Measurements from ENCODE around the gene SLC16A3. TPM values are rescaled to one million over a fixed set of nuclear protein-coding genes. Genes with fewer than 3 reads are reported as not detected.
A peak's percentile ranks its signal among the peaks of the same experiment; 100 is the strongest.

SLC16A3 gene
- total and polyA plus RNA-seq, 2 donors (not counting 3 experiments of a cell fraction or from before 2014, with no cell fraction given), result 95.9 to 171 TPM

DNA sequence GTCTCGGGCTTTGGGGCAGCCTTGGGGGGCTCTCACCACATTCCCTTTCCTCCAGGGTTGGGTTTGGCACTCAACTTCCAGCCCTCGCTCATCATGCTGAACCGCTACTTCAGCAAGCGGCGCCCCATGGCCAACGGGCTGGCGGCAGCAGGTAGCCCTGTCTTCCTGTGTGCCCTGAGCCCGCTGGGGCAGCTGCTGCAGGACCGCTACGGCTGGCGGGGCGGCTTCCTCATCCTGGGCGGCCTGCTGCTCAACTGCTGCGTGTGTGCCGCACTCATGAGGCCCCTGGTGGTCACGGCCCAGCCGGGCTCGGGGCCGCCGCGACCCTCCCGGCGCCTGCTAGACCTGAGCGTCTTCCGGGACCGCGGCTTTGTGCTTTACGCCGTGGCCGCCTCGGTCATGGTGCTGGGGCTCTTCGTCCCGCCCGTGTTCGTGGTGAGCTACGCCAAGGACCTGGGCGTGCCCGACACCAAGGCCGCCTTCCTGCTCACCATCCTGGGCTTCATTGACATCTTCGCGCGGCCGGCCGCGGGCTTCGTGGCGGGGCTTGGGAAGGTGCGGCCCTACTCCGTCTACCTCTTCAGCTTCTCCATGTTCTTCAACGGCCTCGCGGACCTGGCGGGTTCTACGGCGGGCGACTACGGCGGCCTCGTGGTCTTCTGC, 8.4 kb downstream of the SLC16A3 start:
- no peaks in the 10 kb centered on the region for H4K20me1 ChIP-seq (replicated peaks; ENCODE audit: control insufficient read depth, extremely low read depth, insufficient read depth, low read length)
- CTCF ChIA-PET, result interaction anchor here (1.1 to 8.8 kb wide), 6 partner anchors 8 to 206 kb away, joined by 4 to 104 read pairs (median 6); partner anchors contain the start of genes RAC3 and SLC16A3

More for the DNA sequence above, 8.4 kb downstream of the SLC16A3 start:
- dilution Hi-C loops (cut with MboI; ENCODE audit: extremely low pct_ligation_motif_present, low sequenced_read_pairs) (no loop called here), intact Hi-C loops (cut with micrococcal nuclease) (loop anchor here (2.0 to 10.0 kb wide), 2 partner anchors 84 to 202 kb away; partner anchors contain the start of genes DCXR and RAC3)
- Histone ChIP-seq H3K36me3 (ENCODE audit: control insufficient read depth in 2 of 2, extremely low read depth in 1 of 2, insufficient read depth in 2 of 2, low read length in 2 of 2) (peaks cover 0 to 24% of the 10 kb centered on the region in 2 experiments), H3K4me2 (ENCODE audit: insufficient read depth, low read length) (no peak overlapping the region), H3K27ac (ENCODE audit: insufficient read depth, low read depth, low read length) (no peak overlapping the region), H3K4me3 (replicated peaks in 1 of 3; ENCODE audit: insufficient read depth in 1 of 3, low read depth in 1 of 3, low read length in 3 of 3) (no peak overlapping the region), H3K27me3 (ENCODE audit: control insufficient read depth in 2 of 2, insufficient read depth in 2 of 2, low read length in 2 of 2) (no peaks in the 10 kb centered on the region), H3K79me2 (ENCODE audit: control insufficient read depth, insufficient read depth, low read length) (peaks cover 51% of the 10 kb centered on the region), H3K9me1 (replicated peaks; ENCODE audit: control insufficient read depth, extremely low read depth, insufficient read depth, low read length) (no peaks in the 10 kb centered on the region), H3K9ac (replicated peaks; ENCODE audit: extremely low read depth, insufficient read depth, low read length) (no peak overlapping the region), H2AFZ (ENCODE audit: low read depth, low read length) (no peak overlapping the region), H3K9me3 (replicated peaks; ENCODE audit: control insufficient read depth, insufficient read depth, low read length) (no peaks in the 10 kb centered on the region), H3K4me1 (ENCODE audit: control insufficient read depth, extremely low read depth, insufficient read depth, low read length) (peaks cover 23% of the 10 kb centered on the region)
- TF ChIP-seq JUN (IDR thresholded peaks at IDR 0.05; ENCODE audit: borderline replicate concordance, insufficient read depth, insufficient read length, low read depth), result no peak
- TF ChIP-seq POLR2AphosphoS5 (IDR thresholded peaks at IDR 0.05; ENCODE audit: insufficient read depth, low read depth, low read length), result no peak
- TF ChIP-seq, protein P1, sequence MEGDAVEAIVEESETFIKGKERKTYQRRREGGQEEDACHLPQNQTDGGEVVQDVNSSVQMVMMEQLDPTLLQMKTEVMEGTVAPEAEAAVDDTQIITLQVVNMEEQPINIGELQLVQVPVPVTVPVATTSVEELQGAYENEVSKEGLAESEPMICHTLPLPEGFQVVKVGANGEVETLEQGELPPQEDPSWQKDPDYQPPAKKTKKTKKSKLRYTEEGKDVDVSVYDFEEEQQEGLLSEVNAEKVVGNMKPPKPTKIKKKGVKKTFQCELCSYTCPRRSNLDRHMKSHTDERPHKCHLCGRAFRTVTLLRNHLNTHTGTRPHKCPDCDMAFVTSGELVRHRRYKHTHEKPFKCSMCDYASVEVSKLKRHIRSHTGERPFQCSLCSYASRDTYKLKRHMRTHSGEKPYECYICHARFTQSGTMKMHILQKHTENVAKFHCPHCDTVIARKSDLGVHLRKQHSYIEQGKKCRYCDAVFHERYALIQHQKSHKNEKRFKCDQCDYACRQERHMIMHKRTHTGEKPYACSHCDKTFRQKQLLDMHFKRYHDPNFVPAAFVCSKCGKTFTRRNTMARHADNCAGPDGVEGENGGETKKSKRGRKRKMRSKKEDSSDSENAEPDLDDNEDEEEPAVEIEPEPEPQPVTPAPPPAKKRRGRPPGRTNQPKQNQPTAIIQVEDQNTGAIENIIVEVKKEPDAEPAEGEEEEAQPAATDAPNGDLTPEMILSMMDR (IDR thresholded peaks at IDR 0.05; ENCODE audit: extremely low read depth in 1 of 2, insufficient read depth in 1 of 2, low read depth in 1 of 2, low read length in 2 of 2), result no peak
- no peak for TF ChIP-seq MYC (IDR thresholded peaks at IDR 0.05; ENCODE audit: low read depth, low read length)
- TF ChIP-seq EZH2 (IDR thresholded peaks at IDR 0.05; ENCODE audit: borderline replicate concordance, low read depth, low read length, severe bottlenecking), result no peak
- TF ChIP-seq POLR2A (IDR thresholded peaks at IDR 0.05; ENCODE audit: low read depth, low read length), result peak; percentile 20
- TF ChIP-seq, protein P2, sequence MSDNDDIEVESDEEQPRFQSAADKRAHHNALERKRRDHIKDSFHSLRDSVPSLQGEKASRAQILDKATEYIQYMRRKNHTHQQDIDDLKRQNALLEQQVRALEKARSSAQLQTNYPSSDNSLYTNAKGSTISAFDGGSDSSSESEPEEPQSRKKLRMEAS (IDR thresholded peaks at IDR 0.05; ENCODE audit: insufficient read depth, insufficient read length), result no peak
- no peak for TF ChIP-seq FOS (IDR thresholded peaks at IDR 0.05; ENCODE audit: borderline replicate concordance, insufficient read depth, low read length)
- POLR2A ChIA-PET, result no interaction called here
- DNase-seq (ENCODE audit: low read depth, low spot score) (no peak), FAIRE-seq (no peak)
- no TSS peak for BruUV-seq (replicated peaks)
